ENCODE measurements around the gene SMARCB1. TPM values are rescaled to one million over a fixed set of nuclear protein-coding genes. Genes with fewer than 3 reads are reported as not detected.

The SMARCB1 gene
- polyA plus RNA-seq, 5 donors, result 142 to 157 (median 143) TPM

GRCh38 chr22:23779731-23780130, 7.0 kb upstream of the SMARCB1 start:
- no peak for DNase-seq

- no peak for DNase-seq
Observed at GRCh38 chr22:23780146-23780748, 6.5 kb upstream of the SMARCB1 start.

- DNase-seq, result no peak
Observed at GRCh38 chr22:23781065-23781464, 5.7 kb upstream of the SMARCB1 start.

GRCh38 chr22:23781511-23782183, 5.1 kb upstream of the SMARCB1 start:
- no peak for DNase-seq

GRCh38 chr22:23782252-23782651, 4.5 kb upstream of the SMARCB1 start:
- DNase-seq, result no peak

- DNase-seq, result no peak
Observed at GRCh38 chr22:23782703-23783102, 4.1 kb upstream of the SMARCB1 start.

GRCh38 chr22:23783265-23784150, 3.3 kb upstream of the SMARCB1 start:
- DNase-seq, result no peak

GRCh38 chr22:23784215-23784732, 2.5 kb upstream of the SMARCB1 start:
- no peak for DNase-seq

- no peak for DNase-seq
Observed at GRCh38 chr22:23786261-23786710, 480 bp upstream of the SMARCB1 start.

- DNase-seq, result no peak
Observed at GRCh38 chr22:23787600-23787896, 782 bp downstream of the SMARCB1 start.

- DNase-seq, result no peak
Observed at GRCh38 chr22:23787910-23788309, 1.1 kb downstream of the SMARCB1 start.

GRCh38 chr22:23789121-23789520, 2.4 kb downstream of the SMARCB1 start:
- DNase-seq, result no peak

- no peak for DNase-seq
Observed at GRCh38 chr22:23789638-23790037, 2.9 kb downstream of the SMARCB1 start.

- DNase-seq, result no peak
Observed at GRCh38 chr22:23790819-23791737, 4.3 kb downstream of the SMARCB1 start.

- DNase-seq, result no peak
Observed at GRCh38 chr22:23791738-23792645, 5.2 kb downstream of the SMARCB1 start.

GRCh38 chr22:23793326-23793725, 6.6 kb downstream of the SMARCB1 start:
- DNase-seq, result no peak

GRCh38 chr22:23796461-23796860, 9.7 kb downstream of the SMARCB1 start:
- DNase-seq, result no peak

GRCh38 chr22:23800297-23801237, 13.8 kb downstream of the SMARCB1 start:
- DNase-seq, result no peak

GRCh38 chr22:23801238-23801821, 14.6 kb downstream of the SMARCB1 start:
- DNase-seq, result no peak
